Omental fat pad (tissue), 4 donors: ENCODE results near the gene PIGL. TPM values are rescaled to one million over a fixed set of nuclear protein-coding genes. Genes with fewer than 3 reads are reported as not detected.

Experiments used
- ATAC-seq: fragments of 150-250 bp; one replicate; pipeline ENCODE4 v1.9.1; 2016; ENCODE audit warnings: mild to moderate bottlenecking, moderate library complexity; ENCODE audit not compliant: low FRiP score
- DNase-seq: peaks from one replicate; pipeline ENCODE4 v3.0.0-alpha.2; 2019; ENCODE audit warnings: low spot score
- total RNA-seq, 4 donors: library from RNA; depleted of rRNA; stranded (reverse); fragments of >200 nt; gene quantifications; one replicate each; pipeline ENCODE4 v1.1.0, GENCODE V29; 2016
- TF ChIP-seq, protein P1 (sequence below), 3 donors: fragments of 450-650 bp; IDR thresholded peaks; one replicate each; pipeline ENCODE4 v1.5.1; 2016 to 2017; ENCODE audit warnings: antibody characterized with exemption in 3 of 3, mild to moderate bottlenecking in 3 of 3, moderate library complexity in 2 of 3

The PIGL gene
- total RNA-seq, 4 donors from 2014 or later, result 44.8 to 62.4 (median 52.5) TPM

DNA sequence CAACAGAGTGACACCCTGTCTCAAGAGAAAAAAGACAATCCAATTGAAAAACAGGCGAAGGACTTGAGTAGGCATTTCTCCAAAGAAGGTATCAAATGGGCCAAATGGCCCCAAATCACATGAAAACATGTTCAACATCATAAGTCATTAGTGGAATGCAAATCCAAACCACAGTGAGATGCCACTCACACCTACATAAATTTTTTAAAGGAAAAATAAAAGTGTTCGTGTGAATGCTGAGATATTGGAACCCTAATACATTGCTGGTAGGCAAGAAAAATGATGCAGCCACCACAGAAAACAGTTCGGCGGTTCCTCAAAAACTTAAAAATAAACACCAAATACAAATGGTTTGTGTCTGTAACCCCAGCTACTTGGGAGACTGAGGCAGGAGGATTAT is 45.2 kb downstream of the PIGL start:
- TF ChIP-seq, protein P1, sequence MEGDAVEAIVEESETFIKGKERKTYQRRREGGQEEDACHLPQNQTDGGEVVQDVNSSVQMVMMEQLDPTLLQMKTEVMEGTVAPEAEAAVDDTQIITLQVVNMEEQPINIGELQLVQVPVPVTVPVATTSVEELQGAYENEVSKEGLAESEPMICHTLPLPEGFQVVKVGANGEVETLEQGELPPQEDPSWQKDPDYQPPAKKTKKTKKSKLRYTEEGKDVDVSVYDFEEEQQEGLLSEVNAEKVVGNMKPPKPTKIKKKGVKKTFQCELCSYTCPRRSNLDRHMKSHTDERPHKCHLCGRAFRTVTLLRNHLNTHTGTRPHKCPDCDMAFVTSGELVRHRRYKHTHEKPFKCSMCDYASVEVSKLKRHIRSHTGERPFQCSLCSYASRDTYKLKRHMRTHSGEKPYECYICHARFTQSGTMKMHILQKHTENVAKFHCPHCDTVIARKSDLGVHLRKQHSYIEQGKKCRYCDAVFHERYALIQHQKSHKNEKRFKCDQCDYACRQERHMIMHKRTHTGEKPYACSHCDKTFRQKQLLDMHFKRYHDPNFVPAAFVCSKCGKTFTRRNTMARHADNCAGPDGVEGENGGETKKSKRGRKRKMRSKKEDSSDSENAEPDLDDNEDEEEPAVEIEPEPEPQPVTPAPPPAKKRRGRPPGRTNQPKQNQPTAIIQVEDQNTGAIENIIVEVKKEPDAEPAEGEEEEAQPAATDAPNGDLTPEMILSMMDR (IDR thresholded peaks at IDR 0.05), result no peak
- DNase-seq (no peak), ATAC-seq (no peak)

DNA sequence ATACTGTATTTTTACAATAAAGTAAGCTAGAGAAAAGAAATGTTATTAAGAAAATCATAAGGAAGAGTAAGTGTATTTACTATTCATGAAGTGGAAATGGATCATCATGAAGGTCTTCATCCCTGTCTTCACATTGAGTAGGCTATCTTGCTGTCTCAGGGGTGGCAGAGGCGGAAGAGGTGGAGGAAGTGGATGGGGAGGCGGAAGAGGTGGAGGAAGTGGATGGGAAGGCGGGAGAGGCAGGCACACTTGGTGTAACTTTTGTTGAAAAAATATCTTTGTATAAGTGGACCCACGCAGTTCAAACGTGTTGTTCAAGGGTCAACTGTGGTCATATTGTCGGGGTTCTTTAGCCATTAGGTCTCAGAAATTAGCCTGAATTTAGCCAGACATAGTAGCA is 50.2 kb downstream of the PIGL start:
- DNase-seq (no peak), ATAC-seq (no peak)
- TF ChIP-seq, protein P1 (IDR thresholded peaks at IDR 0.05), result no peak

DNA sequence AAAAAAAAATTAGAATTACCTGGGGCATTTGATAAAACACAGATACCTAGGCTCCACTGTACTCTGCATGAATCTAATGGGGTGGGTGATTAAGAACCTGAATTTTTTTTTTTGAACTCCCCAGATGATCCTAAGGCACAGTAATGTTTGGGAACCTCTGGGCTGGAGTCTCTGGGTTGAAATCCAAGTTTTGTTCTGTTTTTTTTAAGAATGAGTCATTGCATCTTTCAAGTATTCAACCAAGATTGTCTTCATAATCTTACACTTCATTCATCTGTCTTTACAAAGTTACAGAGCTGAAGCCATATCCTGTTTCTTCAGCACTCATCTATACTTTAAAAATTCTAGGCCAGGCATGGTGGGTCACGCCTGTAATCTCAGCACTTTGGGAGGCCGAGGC is 52.6 kb downstream of the PIGL start:
- TF ChIP-seq, protein P1 (IDR thresholded peaks at IDR 0.05), result no peak
- DNase-seq, result no peak
- no peak for ATAC-seq

DNA sequence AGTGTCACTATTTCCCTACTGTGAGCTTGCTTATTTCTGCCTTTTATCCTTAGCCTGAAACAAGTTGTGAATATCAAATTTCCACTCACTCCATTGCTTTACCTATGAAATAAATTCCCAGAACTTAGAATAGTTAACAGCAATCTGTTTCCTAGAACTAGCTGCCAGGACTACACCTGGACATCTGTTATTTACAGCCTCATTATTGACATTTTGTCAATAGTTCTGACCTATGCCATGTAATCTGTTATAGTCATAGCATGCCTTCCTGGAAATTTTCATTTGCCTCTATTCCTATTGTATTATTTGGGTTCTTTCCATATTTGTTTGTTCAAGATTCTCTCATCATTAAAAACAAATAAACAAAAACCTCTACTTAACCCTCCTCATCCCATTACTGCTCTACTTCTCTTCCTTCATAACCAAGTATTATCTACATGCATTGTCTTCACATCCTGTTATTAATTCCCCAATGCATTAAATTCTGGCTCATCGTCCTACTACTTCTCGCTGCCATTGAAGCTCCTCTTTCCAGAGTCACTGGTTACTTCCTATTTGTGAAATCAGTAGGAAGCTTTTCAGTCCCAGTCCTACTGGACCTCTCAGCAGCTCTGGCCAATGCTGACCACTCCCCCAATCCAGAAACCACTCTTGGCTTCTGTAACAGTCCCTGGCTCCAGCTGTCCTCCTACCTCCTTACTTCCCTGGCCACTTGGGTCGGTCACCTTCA is 55.3 kb downstream of the PIGL start:
- TF ChIP-seq, protein P1 (IDR thresholded peaks at IDR 0.05), result no peak

DNA sequence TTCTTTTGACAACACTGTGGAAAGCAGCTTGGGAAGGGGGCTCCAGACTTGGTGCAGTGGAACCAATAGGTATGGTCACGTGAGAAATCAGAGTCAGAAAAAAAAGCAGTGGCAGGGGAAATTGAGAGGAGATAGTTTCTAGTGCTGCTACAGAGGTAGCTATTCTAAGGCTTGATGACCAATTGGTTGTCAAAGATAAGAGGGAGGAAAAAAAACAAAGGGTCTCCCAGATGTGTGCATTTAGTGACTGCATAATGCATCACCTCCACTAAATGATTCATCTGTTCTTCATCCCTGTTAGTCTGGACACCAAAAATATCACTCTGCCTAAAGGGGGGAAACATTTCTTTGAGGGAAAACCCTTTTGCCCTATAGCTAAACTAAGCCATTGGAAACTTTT is 56.5 kb downstream of the PIGL start:
- ATAC-seq, result no peak
- DNase-seq, result no peak

More for the DNA sequence above, 55.3 kb downstream of the PIGL start:
- DNase-seq, result no peak
- ATAC-seq, result no peak

DNA sequence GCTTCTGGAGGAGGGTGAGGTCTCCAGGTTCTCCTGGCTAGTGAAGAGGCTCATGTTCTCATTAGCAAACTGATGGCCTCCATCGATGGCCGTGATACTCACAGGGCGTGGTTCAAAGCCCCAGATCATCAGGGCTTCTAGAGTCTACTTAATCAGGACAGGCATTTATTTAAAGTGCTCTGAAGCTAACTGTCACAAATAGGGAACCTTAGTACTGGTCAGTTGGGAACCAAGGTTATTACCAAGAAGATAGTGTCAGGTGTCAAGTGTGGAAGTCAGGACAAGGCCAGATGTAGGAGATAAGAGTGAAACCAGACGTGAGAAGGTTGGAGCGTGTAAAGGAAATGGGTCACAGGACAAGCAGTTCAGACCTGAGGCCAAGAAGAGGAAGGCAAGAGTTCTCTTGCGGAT is 56.9 kb downstream of the PIGL start:
- DNase-seq, result no peak
- ATAC-seq, result no peak
- TF ChIP-seq, protein P1 (IDR thresholded peaks at IDR 0.05), result no peak

More for the DNA sequence above, 56.5 kb downstream of the PIGL start:
- TF ChIP-seq, protein P1 (IDR thresholded peaks at IDR 0.05), result no peak

DNA sequence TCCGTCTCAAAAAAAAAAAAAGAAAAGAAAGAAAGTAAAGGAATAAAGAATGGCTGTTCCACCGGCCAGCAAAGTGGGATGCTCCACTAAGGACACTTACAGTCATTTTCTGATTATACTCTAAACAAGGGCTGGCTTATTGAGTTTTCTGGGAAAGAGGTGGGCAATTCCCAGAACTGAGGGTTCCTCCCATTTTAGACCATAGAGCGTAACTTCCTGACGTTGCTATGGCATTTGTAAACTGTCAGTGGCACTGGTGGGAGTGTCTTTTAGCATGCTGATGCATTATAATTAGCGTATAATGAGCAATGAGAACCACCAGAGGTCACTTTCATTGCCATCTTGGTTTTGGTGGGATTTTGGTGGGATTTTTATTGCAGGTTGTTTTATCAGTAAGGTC is 58.0 kb downstream of the PIGL start:
- DNase-seq (no peak), ATAC-seq (no peak)
- TF ChIP-seq, protein P1 (IDR thresholded peaks at IDR 0.05), result no peak
